A673 (cell line): ENCODE measurements around the gene NCKIPSD. TPM values are rescaled to one million over a fixed set of nuclear protein-coding genes. Genes with fewer than 3 reads are reported as not detected.

Source experiments
- BruUV-seq: library from RNA; stranded (reverse); fragments of 400-500 nt; replicated peaks from 2 replicates; lab custom pipeline; 2021; lab: Mats Ljungman, UMichigan
- CTCF ChIA-PET: fragments of 300-600 bp; sonication (Branson Sonifier 250); formaldehyde crosslinking; loops from one replicate; lab custom pipeline; 2022; ENCODE audit warnings: antibody characterized with exemption; lab: Charles Lee
- POLR2A ChIA-PET: fragments of 300-600 bp; sonication (Branson Sonifier 250); formaldehyde crosslinking; loops from one replicate; lab custom pipeline; 2022; ENCODE audit warnings: antibody characterized with exemption; ENCODE audit not compliant: low non-redundant PET; lab: Charles Lee
- DNase-seq: peaks from one replicate; pipeline ENCODE4 v3.0.0-alpha.2; 2015; ENCODE audit warnings: low spot score
- H3K27ac ChIP-seq: fragments of 200-600 bp; sonication (generic); 2 replicates; pipeline ENCODE4 v1.5.1; 2016; ENCODE audit warnings: mixed run types, low read depth, mild to moderate bottlenecking, mixed read lengths, antibody characterized with exemption, low read length; ENCODE audit not compliant: poor library complexity, severe bottlenecking
- H3K27me3 ChIP-seq: fragments of 200-600 bp; sonication (generic); replicated peaks from 2 replicates; pipeline ENCODE4 v1.6.1; 2017; ENCODE audit warnings: mixed run types, low read depth, mild to moderate bottlenecking, mixed read lengths, antibody characterized with exemption, low read length; ENCODE audit not compliant: insufficient read depth, poor library complexity
- H3K36me3 ChIP-seq: fragments of 200-600 bp; sonication (generic); 2 replicates; pipeline ENCODE4 v1.6.1; 2016; ENCODE audit warnings: mixed run types, mild to moderate bottlenecking, mixed read lengths, antibody characterized with exemption, low read length; ENCODE audit not compliant: insufficient read depth, poor library complexity, severe bottlenecking
- H3K4me1 ChIP-seq: fragments of 200-600 bp; sonication (generic); 2 replicates; pipeline ENCODE4 v1.6.1; 2017; ENCODE audit warnings: mixed run types, mild to moderate bottlenecking, mixed read lengths, antibody characterized with exemption, low read length; ENCODE audit not compliant: insufficient read depth, poor library complexity, severe bottlenecking
- H3K4me3 ChIP-seq: fragments of 200-600 bp; sonication (generic); 2 replicates; pipeline ENCODE4 v1.5.1; 2016; ENCODE audit warnings: low read depth, mixed run types, mild to moderate bottlenecking, mixed read lengths, low read length; ENCODE audit not compliant: poor library complexity, severe bottlenecking
- H3K9me3 ChIP-seq: fragments of 200-600 bp; sonication (generic); 2 replicates; pipeline ENCODE4 v1.6.1; 2016; ENCODE audit warnings: mixed run types, low read depth, mild to moderate bottlenecking, mixed read lengths, antibody characterized with exemption, low read length; ENCODE audit not compliant: poor library complexity, severe bottlenecking
- EZH2 ChIP-seq: fragments of 200-600 bp; sonication (generic); IDR thresholded peaks from 2 replicates; pipeline ENCODE4 v1.6.1; 2017; ENCODE audit warnings: borderline replicate concordance, low read depth, mild to moderate bottlenecking, mixed read lengths, antibody characterized with exemption, low read length; ENCODE audit not compliant: poor library complexity, severe bottlenecking
- intact Hi-C: fragments of 100-400 bp; cut with micrococcal nuclease; formaldehyde crosslinking; loops from one replicate; pipeline ENCODE4 v1.10.0; 2022; ENCODE audit not compliant: unreplicated experiment
- total RNA-seq: library from RNA; stranded (reverse); gene quantifications from 2 replicates; pipeline ENCODE4 v1.2.3, GENCODE V29; 2021
- TF ChIP-seq, protein P1 (sequence below): fragments of 300-800, 200-600 bp; sonication (generic); conservative IDR thresholded peaks from 2 replicates; pipeline ENCODE4 v1.5.1; 2017; ENCODE audit warnings: low read depth, mild to moderate bottlenecking, antibody characterized with exemption, low read length, moderate library complexity, mixed read lengths

The NCKIPSD gene
- total RNA-seq, 1 experiment from 2014 or later = 15.0 TPM

DNA sequence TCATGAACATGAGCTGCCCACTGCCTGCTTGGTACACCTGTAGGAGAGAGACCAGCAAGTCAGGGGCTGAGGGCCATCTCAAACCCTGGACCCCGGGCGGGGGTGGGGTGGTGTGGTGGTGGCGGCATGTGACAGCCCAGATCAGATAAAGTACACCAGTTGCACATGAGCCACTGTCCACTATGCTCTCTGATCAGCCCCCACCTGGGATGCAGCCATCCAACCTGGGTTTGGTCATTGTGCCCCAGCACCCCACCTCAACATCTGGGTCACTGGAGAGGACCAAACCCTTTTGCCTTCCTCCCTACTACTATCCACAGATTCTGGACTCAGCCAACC is 3.0 kb upstream of the NCKIPSD start:
- TF ChIP-seq, protein P1, sequence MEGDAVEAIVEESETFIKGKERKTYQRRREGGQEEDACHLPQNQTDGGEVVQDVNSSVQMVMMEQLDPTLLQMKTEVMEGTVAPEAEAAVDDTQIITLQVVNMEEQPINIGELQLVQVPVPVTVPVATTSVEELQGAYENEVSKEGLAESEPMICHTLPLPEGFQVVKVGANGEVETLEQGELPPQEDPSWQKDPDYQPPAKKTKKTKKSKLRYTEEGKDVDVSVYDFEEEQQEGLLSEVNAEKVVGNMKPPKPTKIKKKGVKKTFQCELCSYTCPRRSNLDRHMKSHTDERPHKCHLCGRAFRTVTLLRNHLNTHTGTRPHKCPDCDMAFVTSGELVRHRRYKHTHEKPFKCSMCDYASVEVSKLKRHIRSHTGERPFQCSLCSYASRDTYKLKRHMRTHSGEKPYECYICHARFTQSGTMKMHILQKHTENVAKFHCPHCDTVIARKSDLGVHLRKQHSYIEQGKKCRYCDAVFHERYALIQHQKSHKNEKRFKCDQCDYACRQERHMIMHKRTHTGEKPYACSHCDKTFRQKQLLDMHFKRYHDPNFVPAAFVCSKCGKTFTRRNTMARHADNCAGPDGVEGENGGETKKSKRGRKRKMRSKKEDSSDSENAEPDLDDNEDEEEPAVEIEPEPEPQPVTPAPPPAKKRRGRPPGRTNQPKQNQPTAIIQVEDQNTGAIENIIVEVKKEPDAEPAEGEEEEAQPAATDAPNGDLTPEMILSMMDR = no peak
- TF ChIP-seq EZH2 = no peak
- Histone ChIP-seq H3K9me3 (no peaks in the 10 kb centered on the region), H3K27me3 (no peaks in the 10 kb centered on the region), H3K4me3 (no peak overlapping the region), H3K27ac (no peak overlapping the region), H3K4me1 (peaks cover 9% of the 10 kb centered on the region), H3K36me3 (peaks cover 35% of the 10 kb centered on the region)
- no TSS peak for BruUV-seq
- intact Hi-C loops = no loop called here
- DNase-seq = no peak
- ChIA-PET CTCF (no interaction called here), POLR2A (no interaction called here)

- Histone ChIP-seq H3K4me1 (peaks cover 14% of the 10 kb centered on the region), H3K4me3 (no peak overlapping the region), H3K27ac (no peak overlapping the region), H3K36me3 (peaks cover 30% of the 10 kb centered on the region), H3K9me3 (no peaks in the 10 kb centered on the region), H3K27me3 (no peaks in the 10 kb centered on the region)
- POLR2A ChIA-PET = no interaction called here
- intact Hi-C loops = no loop called here
- no peak for TF ChIP-seq EZH2
- TF ChIP-seq, protein P1 = no peak
- CTCF ChIA-PET = no interaction called here
- DNase-seq = no peak
- BruUV-seq = no TSS peak
Observed at GRCh38 chr3:48688032-48688736, 2.5 kb upstream of the NCKIPSD start.

- no TSS peak for BruUV-seq
- ChIA-PET CTCF (no interaction called here), POLR2A (no interaction called here)
- no peak for TF ChIP-seq EZH2
- TF ChIP-seq, protein P1 = no peak
- H3K27ac ChIP-seq = no peak overlapping the region
- intact Hi-C loops = no loop called here
- DNase-seq = no peak
- H3K9me3 ChIP-seq = no peaks in the 10 kb centered on the region
- H3K27me3 ChIP-seq = no peaks in the 10 kb centered on the region
- H3K36me3 ChIP-seq = peaks cover 21% of the 10 kb centered on the region
- H3K4me3 ChIP-seq = no peak overlapping the region
- peaks cover 16% of the 10 kb centered on the region for H3K4me1 ChIP-seq
Observed at GRCh38 chr3:48687220-48687678, 1.5 kb upstream of the NCKIPSD start.
